HG02884 (cell line): Measurements from ENCODE around the gene PITPNM1.
"Not testable (repeated sequence)": the region's sequence is repeated elsewhere in the genome, so short reads cannot be mapped to it uniquely, and the experiment has no call there.

Source experiments
- ATAC-seq: cut with Tn5 transposase; IDR thresholded peaks from one replicate; pipeline ENCODE4 v1.9.1; 2021; ENCODE audit warnings: mild to moderate bottlenecking, moderate library complexity; ENCODE audit not compliant: unreplicated experiment

Gene PITPNM1

GRCh38 chr11:67468056-67468455 lies 37.1 kb downstream of the PITPNM1 start:
- ATAC-seq: no peak

GRCh38 chr11:67466962-67467771 lies 38.0 kb downstream of the PITPNM1 start:
- ATAC-seq: no peak

GRCh38 chr11:67466367-67466766 lies 38.8 kb downstream of the PITPNM1 start:
- no peak for ATAC-seq

- not testable (repeated sequence) for ATAC-seq
These were observed 39.6 kb downstream of the PITPNM1 start for GRCh38 chr11:67465530-67465929.

GRCh38 chr11:67465189-67465510 lies 40.0 kb downstream of the PITPNM1 start:
- no peak for ATAC-seq

GRCh38 chr11:67464411-67465188 lies 40.6 kb downstream of the PITPNM1 start:
- no peak for ATAC-seq

GRCh38 chr11:67463680-67464410 lies 41.3 kb downstream of the PITPNM1 start:
- no peak for ATAC-seq

GRCh38 chr11:67463186-67463585 lies 42.0 kb downstream of the PITPNM1 start:
- no peak for ATAC-seq

- no peak for ATAC-seq
These were observed 46.9 kb downstream of the PITPNM1 start for GRCh38 chr11:67458266-67458665.

- no peak for ATAC-seq
These were observed 47.7 kb downstream of the PITPNM1 start for GRCh38 chr11:67457453-67457852.

- no peak for ATAC-seq
These were observed 49.0 kb downstream of the PITPNM1 start for GRCh38 chr11:67456068-67456705.

- no peak for ATAC-seq
These were observed 50.1 kb downstream of the PITPNM1 start, which contains the start of gene CABP4 for GRCh38 chr11:67455054-67455453. Gene CABP4 (plus strand): TSS chr11:67455354. CDS start chr11:67455424, 70 bp downstream.

- no peak for ATAC-seq
These were observed 51.1 kb downstream of the PITPNM1 start for GRCh38 chr11:67453816-67454732.

- ATAC-seq: no peak
These were observed 52.8 kb downstream of the PITPNM1 start, which contains the start of gene GPR152 for GRCh38 chr11:67452141-67452952. Gene GPR152 (minus strand): TSS chr11:67452729. CDS start chr11:67452724, 5 bp downstream.

- no peak for ATAC-seq
These were observed 53.5 kb downstream of the PITPNM1 start for GRCh38 chr11:67451658-67451976.

- ATAC-seq: no peak
These were observed 54.1 kb downstream of the PITPNM1 start for GRCh38 chr11:67450796-67451657.

GRCh38 chr11:67449116-67449844 lies 55.9 kb downstream of the PITPNM1 start:
- no peak for ATAC-seq

- ATAC-seq: no peak
These were observed 56.9 kb downstream of the PITPNM1 start for GRCh38 chr11:67448220-67448609.
